ENCODE results near the gene PARP14.
"Not testable (repeated sequence)": the region's sequence is repeated elsewhere in the genome, so short reads cannot be mapped to it uniquely, and the experiment has no call there.

The PARP14 gene

GRCh38 chr3:122680475-122681283, at the start of gene PARP14:
TSS of gene PARP14 (plus strand) at chr3:122680839. CDS start at chr3:122680884, 45 bp downstream.
- peak; percentile 33 to 46 (median 40) for DNase-seq (ENCODE audit: low read depth in 3 of 3)

GRCh38 chr3:122635789-122636188, 44.9 kb upstream of the PARP14 start:
- no peak for DNase-seq (ENCODE audit: low read depth in 3 of 3)

GRCh38 chr3:122636697-122637096, 43.9 kb upstream of the PARP14 start:
- no peak for DNase-seq (ENCODE audit: low read depth in 3 of 3)

DNA sequence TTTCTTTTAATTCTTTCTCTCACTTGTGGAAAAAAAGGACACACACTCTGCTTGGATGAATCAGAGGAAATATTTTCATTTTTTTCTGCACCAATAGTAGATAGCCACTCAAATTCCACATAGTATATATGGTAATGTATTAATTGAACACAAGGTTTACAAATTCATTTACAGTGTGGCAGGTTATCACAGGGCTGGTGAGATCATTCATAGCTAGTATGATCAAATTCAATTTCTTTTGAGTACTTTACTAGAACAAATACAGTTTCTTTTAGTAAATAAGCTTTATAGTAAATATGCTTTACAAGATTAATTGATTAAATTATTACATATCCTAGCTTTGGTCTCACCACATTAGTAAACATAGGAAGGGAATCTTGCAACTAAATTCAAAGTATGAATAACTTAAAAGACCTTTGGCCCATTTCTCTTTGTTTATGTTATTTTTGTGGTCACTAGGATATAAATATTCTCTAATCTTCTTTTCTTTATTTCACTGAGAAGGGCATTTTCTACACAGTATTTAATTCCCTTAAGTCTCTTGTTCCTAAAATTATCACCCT, 40.1 kb upstream of the PARP14 start:
- no peak for DNase-seq (ENCODE audit: low read depth in 3 of 3)

DNA sequence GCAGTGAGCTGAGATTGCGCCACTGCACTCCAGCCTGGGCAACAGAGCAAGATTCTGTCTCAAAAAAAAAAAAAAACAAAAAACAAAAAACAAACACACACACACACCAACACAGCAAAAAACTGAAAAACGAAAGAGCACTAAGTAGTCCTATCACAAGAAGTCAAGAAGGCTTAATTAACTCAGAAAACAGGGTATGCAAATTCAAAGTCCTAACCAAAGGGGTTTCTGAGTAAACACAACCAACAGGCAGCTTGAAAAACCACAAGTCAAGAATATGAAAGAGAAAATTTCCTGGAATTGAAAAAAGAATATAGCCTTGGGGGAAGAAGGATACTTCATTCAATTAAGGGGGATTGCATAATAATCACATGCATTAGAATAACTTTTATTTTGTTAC, 37.7 kb upstream of the PARP14 start:
- no peak for DNase-seq (ENCODE audit: low read depth in 3 of 3)

DNA sequence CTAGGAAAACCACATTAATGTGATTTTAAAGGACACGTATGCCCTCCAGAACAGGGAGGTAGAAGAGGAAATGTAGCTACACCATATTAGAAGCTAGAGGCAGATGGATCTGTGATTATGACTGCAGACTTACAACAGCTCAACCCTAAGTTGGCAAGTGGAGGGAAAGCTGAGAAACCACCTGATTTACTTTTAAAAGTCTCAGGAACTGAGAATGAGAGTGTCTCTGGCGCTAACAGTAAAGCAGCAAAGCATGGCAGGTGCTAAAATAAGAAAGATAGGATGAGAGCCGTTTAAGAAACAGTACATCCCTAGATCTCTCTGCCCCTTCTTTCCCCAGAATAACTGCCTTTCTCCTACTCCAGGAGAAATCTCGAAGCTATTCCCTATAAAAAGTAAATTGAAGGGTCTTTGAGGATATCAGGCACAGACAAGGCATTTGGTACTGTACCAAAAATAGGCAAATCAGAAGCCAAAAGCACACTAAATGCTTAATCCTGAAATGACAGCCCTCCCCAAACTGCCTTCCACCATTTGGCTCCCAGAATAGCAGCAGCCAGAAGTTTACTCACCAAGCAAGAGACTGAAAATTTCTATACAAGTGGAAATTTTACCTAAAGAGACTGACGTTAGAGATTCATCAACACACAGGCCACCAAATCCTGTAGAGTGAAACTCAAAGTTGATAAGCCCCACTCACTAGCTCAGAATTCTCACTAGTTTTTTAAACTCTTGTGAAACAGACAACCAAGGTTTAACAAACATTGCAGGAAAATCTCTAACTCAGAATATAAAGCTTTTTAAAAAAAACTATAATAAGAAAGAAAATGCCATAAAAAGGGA, 34.3 kb upstream of the PARP14 start:
- no peak for DNase-seq (ENCODE audit: low read depth in 3 of 3)

- not testable (repeated sequence) for DNase-seq (ENCODE audit: low read depth in 3 of 3)
Observed at GRCh38 chr3:122651233-122651907, 29.3 kb upstream of the PARP14 start.

GRCh38 chr3:122651962-122652361, 28.7 kb upstream of the PARP14 start:
- DNase-seq (ENCODE audit: low read depth in 3 of 3), result not testable (repeated sequence)

- not testable (repeated sequence) for DNase-seq (ENCODE audit: low read depth in 3 of 3)
Observed at GRCh38 chr3:122658336-122658735, 22.3 kb upstream of the PARP14 start.

GRCh38 chr3:122660297-122660974, 20.2 kb upstream of the PARP14 start:
- no peak for DNase-seq (ENCODE audit: low read depth in 3 of 3)

DNA sequence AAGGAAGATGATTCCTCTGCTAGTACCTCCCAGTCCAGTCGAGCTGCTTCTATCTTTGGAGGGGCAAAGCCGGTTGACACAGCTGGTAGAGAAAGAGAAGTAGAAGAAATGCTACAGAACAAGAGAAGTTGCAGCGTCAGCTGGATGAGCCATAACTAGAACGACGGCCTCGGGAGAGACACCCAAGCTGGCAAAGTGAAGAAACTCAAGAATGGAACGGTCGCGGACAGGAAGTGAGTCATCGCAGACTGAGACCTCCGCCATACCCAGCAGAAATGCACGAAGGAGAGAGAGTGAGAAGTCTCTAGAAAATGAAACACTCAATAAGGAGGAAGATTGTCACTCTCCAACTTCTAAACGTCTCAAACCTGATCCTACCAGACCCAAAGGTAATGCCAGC, 19.0 kb upstream of the PARP14 start:
- DNase-seq (ENCODE audit: low read depth in 3 of 3), result no peak

- DNase-seq (ENCODE audit: low read depth in 3 of 3), result no peak
Observed at GRCh38 chr3:122662505-122662904, 18.1 kb upstream of the PARP14 start.

DNA sequence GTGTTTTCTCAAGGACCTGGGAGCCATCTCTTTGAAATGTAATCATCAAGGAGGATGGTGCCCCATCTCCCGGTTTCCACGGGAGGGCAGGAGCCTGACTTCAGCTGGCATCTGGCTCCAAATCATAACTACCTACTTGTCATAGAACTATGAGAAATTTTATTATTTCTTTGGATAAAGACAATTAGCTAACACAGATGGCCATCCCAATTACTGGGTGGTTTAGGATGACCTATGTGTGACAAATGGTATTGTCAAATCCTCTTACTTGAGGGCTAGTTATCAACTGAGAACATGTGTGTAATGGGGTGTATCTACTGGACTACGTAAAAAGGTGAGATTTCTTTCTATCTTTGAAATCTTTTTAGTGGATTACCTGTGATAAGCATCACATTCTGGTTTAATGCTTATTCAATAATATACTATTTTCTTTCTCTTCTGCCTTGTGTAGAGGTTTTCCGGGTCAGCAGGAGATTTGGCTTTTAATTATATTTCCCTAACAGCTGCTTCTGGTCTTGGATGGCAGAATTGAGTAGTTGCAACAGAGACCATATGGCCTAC, 15.3 kb upstream of the PARP14 start:
- no peak for DNase-seq (ENCODE audit: low read depth in 3 of 3)

- DNase-seq (ENCODE audit: low read depth in 3 of 3), result no peak
Observed at GRCh38 chr3:122665881-122666280, 14.8 kb upstream of the PARP14 start.

DNA sequence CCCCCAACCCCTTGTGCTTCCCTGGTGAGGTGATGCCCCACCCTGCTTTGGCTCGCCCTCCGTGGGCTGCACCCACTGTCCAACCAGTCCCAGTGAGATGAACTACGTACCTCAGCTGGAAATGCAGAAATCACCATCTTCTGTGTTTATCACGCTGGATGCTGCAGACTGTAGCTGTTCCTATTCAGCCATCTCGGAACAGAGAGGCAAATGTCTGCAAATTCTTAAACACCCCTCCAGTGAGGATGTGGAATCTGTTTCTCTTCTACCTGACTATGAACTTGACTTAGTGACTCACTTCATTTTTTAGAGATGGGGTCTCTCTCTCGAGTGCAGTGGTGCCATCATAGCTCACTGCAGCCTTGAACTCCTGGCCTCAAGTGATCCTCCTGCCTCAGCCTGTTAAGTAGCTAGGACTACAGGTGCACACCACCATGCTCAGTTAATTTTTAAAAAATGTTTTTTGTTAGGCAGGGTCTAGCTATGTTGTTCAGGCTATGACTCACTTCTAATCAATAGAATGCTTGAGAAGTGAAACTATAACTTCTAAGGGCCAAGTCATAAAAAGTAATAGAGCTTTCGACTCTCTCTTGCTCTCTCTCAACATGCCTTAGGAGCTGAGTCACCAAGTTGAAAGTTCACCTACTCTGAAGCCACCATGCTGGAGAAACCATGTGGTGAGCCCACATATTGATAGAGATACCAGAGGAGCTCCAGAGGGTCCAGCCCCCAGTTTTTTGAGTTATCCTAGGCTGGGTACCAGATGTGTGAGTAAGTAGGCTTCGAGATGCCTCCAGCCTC, 11.5 kb upstream of the PARP14 start:
- DNase-seq (ENCODE audit: low read depth in 3 of 3), result peak in 2 of 3 donors; percentile 22 to 44

GRCh38 chr3:122671553-122671952, 9.1 kb upstream of the PARP14 start:
- no peak for DNase-seq (ENCODE audit: low read depth in 3 of 3)

GRCh38 chr3:122674339-122674738, 6.3 kb upstream of the PARP14 start:
- DNase-seq (ENCODE audit: low read depth in 3 of 3), result no peak

- DNase-seq (ENCODE audit: low read depth in 3 of 3), result no peak
Observed at GRCh38 chr3:122676759-122677158, 3.9 kb upstream of the PARP14 start.

GRCh38 chr3:122677216-122677615, 3.4 kb upstream of the PARP14 start:
- no peak for DNase-seq (ENCODE audit: low read depth in 3 of 3)

DNA sequence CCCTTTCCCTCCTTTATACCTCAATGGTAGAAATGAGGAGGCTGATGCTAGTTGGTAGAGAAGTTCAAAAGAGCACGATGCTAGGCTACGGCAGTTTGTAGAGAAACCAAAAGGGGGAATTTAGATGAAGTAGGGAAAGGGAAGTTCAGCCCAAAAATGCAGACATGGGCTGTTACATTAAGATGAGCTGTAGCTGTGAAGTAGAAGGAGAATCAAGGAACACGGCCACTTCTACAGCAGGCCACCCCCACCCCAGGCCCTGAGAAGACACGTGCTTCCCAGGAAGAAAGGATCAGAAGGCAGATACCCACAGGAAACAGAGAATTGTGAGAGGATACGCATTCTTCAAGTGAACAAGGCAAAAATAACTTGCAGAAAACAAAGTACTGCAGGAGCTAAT, 2.1 kb upstream of the PARP14 start:
- no peak for DNase-seq (ENCODE audit: low read depth in 3 of 3)

All from stimulated activated CD4-positive, alpha-beta T cell treated with anti-CD3 and anti-CD28 coated beads, TNF-alpha, amount 100 ng/mL, for 48 hours (primary cell).